K562 (cell line): ENCODE data around the gene TOR1A.

Experiments
- CBFB ChIP-seq: sonication (generic); formaldehyde crosslinking; IDR thresholded peaks from 2 replicates; pipeline ENCODE4 v1.4.0; 2020; ENCODE audit warnings: mild to moderate bottlenecking, missing genetic modification reagents
- CBX8 ChIP-seq: fragments of 200-600 bp; sonication (generic); IDR thresholded peaks from 2 replicates; pipeline ENCODE4 v1.6.1; 2012; ENCODE audit warnings: borderline replicate concordance, mixed run types, low read depth, mild to moderate bottlenecking, moderate library complexity, mixed read lengths, low read length, control low read depth, inconsistent platforms; ENCODE audit not compliant: poor library complexity, severe bottlenecking; ENCODE audit errors: extremely low read depth
- FOXK1 ChIP-seq: sonication (generic); formaldehyde crosslinking; IDR thresholded peaks from 2 replicates; pipeline ENCODE4 v1.8.0; 2022; ENCODE audit warnings: missing genetic modification reagents, mild to moderate bottlenecking, borderline replicate concordance
- JUND ChIP-seq, 2 experiments: IDR thresholded peaks; 2 replicates in 1 of 2; 3 replicates in 1 of 2; pipeline ENCODE4 v1.6.1; 2011; ENCODE audit warnings: borderline replicate concordance in 2 of 2, low read depth in 2 of 2, low read length in 2 of 2, improper control_type of control experiment in 1 of 2, missing biosample characterization in 1 of 2, missing genetic modification characterization in 1 of 2, missing genetic modification reagents in 1 of 2
- KAT7 ChIP-seq: sonication (generic); formaldehyde crosslinking; IDR thresholded peaks from 2 replicates; pipeline ENCODE4 v1.8.0; 2022; ENCODE audit warnings: missing genetic modification reagents, mild to moderate bottlenecking, borderline replicate concordance
- MAFK ChIP-seq: IDR thresholded peaks from 2 replicates; pipeline ENCODE4 v1.6.1; 2011; ENCODE audit warnings: low read length, improper control_type of control experiment
- POLR2A ChIP-seq: fragments of 450-650 bp; conservative IDR thresholded peaks from 2 replicates; pipeline ENCODE4 v1.6.1; 2016
- THRAP3 ChIP-seq: fragments of 450-650 bp; IDR thresholded peaks from 2 replicates; pipeline ENCODE4 v1.6.1; 2016; ENCODE audit warnings: mild to moderate bottlenecking, inconsistent platforms, borderline replicate concordance
- XRCC4 ChIP-seq: IDR thresholded peaks from one replicate; pipeline ENCODE4 v1.6.1; 2011; ENCODE audit not compliant: insufficient read depth, insufficient read length; ENCODE audit errors: extremely low read depth
- ZSCAN29 ChIP-seq: fragments of 450-650 bp; IDR thresholded peaks from 2 replicates; pipeline ENCODE4 v1.6.1; 2017
- TF ChIP-seq, protein P1 (sequence below): IDR thresholded peaks from 3 replicates; pipeline ENCODE4 v1.6.1; 2011; ENCODE audit warnings: borderline replicate concordance, mild to moderate bottlenecking, moderate library complexity; ENCODE audit not compliant: insufficient read length; ENCODE audit errors: extremely low read depth
- TF ChIP-seq, protein P2 (sequence below), 2 experiments: IDR thresholded peaks; 2 replicates each; pipeline ENCODE4 v1.6.1; 2012; ENCODE audit warnings: improper control_type of control experiment in 2 of 2, low read depth in 2 of 2, low read length in 2 of 2, borderline replicate concordance in 1 of 2
- TF ChIP-seq, protein P3 (sequence below), 3 experiments: IDR thresholded peaks in 2 of 3; conservative IDR thresholded peaks in 1 of 3; 2 replicates each; pipeline ENCODE4 v1.5.1; 2011 to 2012; ENCODE audit warnings: low read length in 3 of 3, mild to moderate bottlenecking in 3 of 3, control low read depth in 2 of 3, improper control_type of control experiment in 1 of 3, inconsistent platforms in 1 of 3, low read depth in 1 of 3, mixed read lengths in 1 of 3, moderate library complexity in 1 of 3; ENCODE audit not compliant: insufficient read depth in 2 of 3

DNA sequence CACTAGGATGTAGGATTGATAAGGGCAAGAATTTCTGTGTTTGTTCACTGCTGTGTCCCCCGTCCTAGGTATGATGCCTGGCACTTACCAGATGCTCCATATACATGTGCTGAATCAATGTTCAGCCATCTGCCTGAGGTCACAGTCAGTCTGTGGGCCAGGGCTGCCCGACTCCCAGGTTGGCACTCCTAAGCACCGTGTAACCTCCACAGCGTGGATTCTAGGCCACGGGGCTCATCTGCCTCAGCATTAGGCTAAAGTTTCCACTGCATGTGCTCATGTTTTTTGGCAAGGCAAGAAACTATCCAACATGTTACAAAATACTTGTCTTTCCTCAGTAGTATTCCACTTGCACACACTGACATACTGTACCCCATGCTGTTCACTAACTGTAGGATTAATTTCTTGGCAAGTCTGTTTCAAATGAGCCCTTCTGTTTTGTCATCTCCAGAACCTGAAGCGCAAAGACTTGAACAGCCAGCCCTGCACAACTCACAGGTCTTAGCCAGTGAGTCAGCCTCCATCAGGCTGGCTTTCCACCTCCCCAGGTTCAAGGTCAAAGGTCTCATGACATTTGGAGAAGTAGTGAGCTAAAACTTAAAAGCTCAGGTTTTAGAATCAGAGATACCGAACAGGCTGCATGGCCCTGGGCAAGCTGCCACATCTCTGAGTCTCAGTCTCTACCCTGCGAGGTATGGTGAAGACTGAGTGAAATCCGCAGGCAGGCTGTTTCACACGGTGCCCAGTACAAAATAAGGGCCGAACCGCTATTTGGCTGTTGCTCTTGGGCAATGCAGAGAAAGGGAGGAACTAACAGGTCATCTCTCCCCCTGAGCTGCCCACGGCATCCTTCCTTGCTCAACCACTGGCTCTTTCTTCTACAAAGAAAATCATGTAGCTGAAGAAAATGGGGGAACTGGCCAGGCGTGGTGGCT, 7.2 kb downstream of the TOR1A start:
- TF ChIP-seq KAT7 (no peak), THRAP3 (no peak), POLR2A (no peak), MAFK (no peak), JUND (IDR thresholded peaks at IDR 0.05; ENCODE audit: borderline replicate concordance, low read depth, low read length) (no peak), JUND (tag; IDR thresholded peaks at IDR 0.05; ENCODE audit: borderline replicate concordance, low read depth, low read length) (no peak), FOXK1 (CRISPR knock-in tag) (no peak), ZSCAN29 (no peak), CBFB (CRISPR knock-in tag) (no peak), CBX8 (no peak), XRCC4 (no peak)
- TF ChIP-seq, protein P1, sequence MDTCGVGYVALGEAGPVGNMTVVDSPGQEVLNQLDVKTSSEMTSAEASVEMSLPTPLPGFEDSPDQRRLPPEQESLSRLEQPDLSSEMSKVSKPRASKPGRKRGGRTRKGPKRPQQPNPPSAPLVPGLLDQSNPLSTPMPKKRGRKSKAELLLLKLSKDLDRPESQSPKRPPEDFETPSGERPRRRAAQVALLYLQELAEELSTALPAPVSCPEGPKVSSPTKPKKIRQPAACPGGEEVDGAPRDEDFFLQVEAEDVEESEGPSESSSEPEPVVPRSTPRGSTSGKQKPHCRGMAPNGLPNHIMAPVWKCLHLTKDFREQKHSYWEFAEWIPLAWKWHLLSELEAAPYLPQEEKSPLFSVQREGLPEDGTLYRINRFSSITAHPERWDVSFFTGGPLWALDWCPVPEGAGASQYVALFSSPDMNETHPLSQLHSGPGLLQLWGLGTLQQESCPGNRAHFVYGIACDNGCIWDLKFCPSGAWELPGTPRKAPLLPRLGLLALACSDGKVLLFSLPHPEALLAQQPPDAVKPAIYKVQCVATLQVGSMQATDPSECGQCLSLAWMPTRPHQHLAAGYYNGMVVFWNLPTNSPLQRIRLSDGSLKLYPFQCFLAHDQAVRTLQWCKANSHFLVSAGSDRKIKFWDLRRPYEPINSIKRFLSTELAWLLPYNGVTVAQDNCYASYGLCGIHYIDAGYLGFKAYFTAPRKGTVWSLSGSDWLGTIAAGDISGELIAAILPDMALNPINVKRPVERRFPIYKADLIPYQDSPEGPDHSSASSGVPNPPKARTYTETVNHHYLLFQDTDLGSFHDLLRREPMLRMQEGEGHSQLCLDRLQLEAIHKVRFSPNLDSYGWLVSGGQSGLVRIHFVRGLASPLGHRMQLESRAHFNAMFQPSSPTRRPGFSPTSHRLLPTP, result no peak
- TF ChIP-seq, protein P2, sequence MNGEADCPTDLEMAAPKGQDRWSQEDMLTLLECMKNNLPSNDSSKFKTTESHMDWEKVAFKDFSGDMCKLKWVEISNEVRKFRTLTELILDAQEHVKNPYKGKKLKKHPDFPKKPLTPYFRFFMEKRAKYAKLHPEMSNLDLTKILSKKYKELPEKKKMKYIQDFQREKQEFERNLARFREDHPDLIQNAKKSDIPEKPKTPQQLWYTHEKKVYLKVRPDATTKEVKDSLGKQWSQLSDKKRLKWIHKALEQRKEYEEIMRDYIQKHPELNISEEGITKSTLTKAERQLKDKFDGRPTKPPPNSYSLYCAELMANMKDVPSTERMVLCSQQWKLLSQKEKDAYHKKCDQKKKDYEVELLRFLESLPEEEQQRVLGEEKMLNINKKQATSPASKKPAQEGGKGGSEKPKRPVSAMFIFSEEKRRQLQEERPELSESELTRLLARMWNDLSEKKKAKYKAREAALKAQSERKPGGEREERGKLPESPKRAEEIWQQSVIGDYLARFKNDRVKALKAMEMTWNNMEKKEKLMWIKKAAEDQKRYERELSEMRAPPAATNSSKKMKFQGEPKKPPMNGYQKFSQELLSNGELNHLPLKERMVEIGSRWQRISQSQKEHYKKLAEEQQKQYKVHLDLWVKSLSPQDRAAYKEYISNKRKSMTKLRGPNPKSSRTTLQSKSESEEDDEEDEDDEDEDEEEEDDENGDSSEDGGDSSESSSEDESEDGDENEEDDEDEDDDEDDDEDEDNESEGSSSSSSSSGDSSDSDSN (IDR thresholded peaks at IDR 0.05; ENCODE audit: borderline replicate concordance in 1 of 2, low read depth in 2 of 2, low read length in 2 of 2), result no peak
- TF ChIP-seq, protein P3, sequence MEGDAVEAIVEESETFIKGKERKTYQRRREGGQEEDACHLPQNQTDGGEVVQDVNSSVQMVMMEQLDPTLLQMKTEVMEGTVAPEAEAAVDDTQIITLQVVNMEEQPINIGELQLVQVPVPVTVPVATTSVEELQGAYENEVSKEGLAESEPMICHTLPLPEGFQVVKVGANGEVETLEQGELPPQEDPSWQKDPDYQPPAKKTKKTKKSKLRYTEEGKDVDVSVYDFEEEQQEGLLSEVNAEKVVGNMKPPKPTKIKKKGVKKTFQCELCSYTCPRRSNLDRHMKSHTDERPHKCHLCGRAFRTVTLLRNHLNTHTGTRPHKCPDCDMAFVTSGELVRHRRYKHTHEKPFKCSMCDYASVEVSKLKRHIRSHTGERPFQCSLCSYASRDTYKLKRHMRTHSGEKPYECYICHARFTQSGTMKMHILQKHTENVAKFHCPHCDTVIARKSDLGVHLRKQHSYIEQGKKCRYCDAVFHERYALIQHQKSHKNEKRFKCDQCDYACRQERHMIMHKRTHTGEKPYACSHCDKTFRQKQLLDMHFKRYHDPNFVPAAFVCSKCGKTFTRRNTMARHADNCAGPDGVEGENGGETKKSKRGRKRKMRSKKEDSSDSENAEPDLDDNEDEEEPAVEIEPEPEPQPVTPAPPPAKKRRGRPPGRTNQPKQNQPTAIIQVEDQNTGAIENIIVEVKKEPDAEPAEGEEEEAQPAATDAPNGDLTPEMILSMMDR (IDR thresholded peaks at IDR 0.05 in 2 of 3, conservative IDR thresholded peaks at IDR 0.05 in 1 of 3; ENCODE audit: insufficient read depth in 2 of 3, low read depth in 1 of 3, low read length in 3 of 3), result no peak
